AG04450 (cell line): Measurements from ENCODE around the gene KCP. TPM values are rescaled to one million over a fixed set of nuclear protein-coding genes. Genes with fewer than 3 reads are reported as not detected.

ENCODE experiments used
- CTCF ChIA-PET: fragments of 300-600, 350-600 bp; formaldehyde crosslinking; extraction: SDS; loops from one replicate; lab custom pipeline; 2022; ENCODE audit warnings: antibody characterized with exemption, inconsistent platforms; lab: Charles Lee
- POLR2A ChIA-PET: fragments of 350-600 bp; formaldehyde crosslinking; extraction: SDS; loops from one replicate; lab custom pipeline; 2021; ENCODE audit warnings: antibody characterized with exemption, inconsistent platforms; lab: Yijun Ruan, JAX
- DNase-seq: peaks from one replicate; pipeline ENCODE4 v3.0.0-alpha.2; 2011; ENCODE audit warnings: low read depth, low spot score
- H3K27ac ChIP-seq: one replicate; pipeline ENCODE4 v1.5.1; 2012; ENCODE audit warnings: low read depth, low read length, control low read depth
- H3K27me3 ChIP-seq: one replicate; pipeline ENCODE4 v1.6.0; 2012; ENCODE audit warnings: low read length; ENCODE audit not compliant: control insufficient read depth, insufficient read depth
- H3K4me3 ChIP-seq: 2 replicates; pipeline ENCODE4 v1.5.1; 2011; ENCODE audit warnings: mild to moderate bottlenecking, low read depth, low read length, control low read depth
- H3K9me3 ChIP-seq: 2 replicates; pipeline ENCODE4 v1.5.1; 2012; ENCODE audit warnings: low read length; ENCODE audit not compliant: control insufficient read depth, insufficient read depth
- CTCF ChIP-seq: IDR thresholded peaks from 2 replicates; pipeline ENCODE4 v1.5.1; 2011; ENCODE audit warnings: low read depth, low read length, control low read depth, inconsistent platforms
- polyA plus RNA-seq: library from polyadenylated mRNA; depleted of rRNA; stranded (reverse); fragments of >200 nt; gene quantifications from 2 replicates; pipeline ENCODE4 v1.2.3, GENCODE V29; 2011

Gene KCP
- polyA plus RNA-seq, 1 experiment = 0.04 TPM

GRCh38 chr7:128939075-128939860 lies 28.8 kb upstream of the KCP start:
- Histone ChIP-seq H3K9me3 (no peaks in the 10 kb centered on the region; the same call in 1 of the 2 replicates), H3K27me3 (peaks cover 66% of the 10 kb centered on the region), H3K4me3 (no peak overlapping the region), H3K27ac (no peak overlapping the region)
- no peak for TF ChIP-seq CTCF
- CTCF ChIA-PET = no interaction called here
- no peak for DNase-seq
- POLR2A ChIA-PET = interaction anchor here (0.7 kb wide), 1 partner anchor 1232 kb away, joined by 4 read pairs; no protein-coding TSS in a partner anchor

- TF ChIP-seq CTCF = no peak
- Histone ChIP-seq H3K27ac (no peak overlapping the region), H3K9me3 (no peaks in the 10 kb centered on the region; the same call in 1 of the 2 replicates), H3K4me3 (peak overlapping the region; percentile 42), H3K27me3 (peaks cover 66% of the 10 kb centered on the region)
- CTCF ChIA-PET = no interaction called here
- POLR2A ChIA-PET = no interaction called here
- DNase-seq = no peak
Observed at GRCh38 chr7:128938544-128939074, 28.1 kb upstream of the KCP start.

- ChIA-PET POLR2A (no interaction called here), CTCF (interaction anchor here (1.5 kb wide), 1 partner anchor 154 kb away, joined by 4 read pairs; no protein-coding TSS in a partner anchor)
- H3K4me3 ChIP-seq = peak within 1 kb of the TSS; percentile 42
- no peak within 1 kb of the TSS for H3K27ac ChIP-seq
- no peak for TF ChIP-seq CTCF
- peaks cover 66% of the 10 kb centered on the region for H3K27me3 ChIP-seq
- no peaks in the 10 kb centered on the region; the same call in 1 of the 2 replicates for H3K9me3 ChIP-seq
- no peak for DNase-seq
Observed at GRCh38 chr7:128937647-128938543, 27.4 kb upstream of the KCP start, which contains the start of gene IRF5. IRF5 (plus strand) TSS chr7:128937927; CDS start chr7:128942082, 4,155 bp downstream.

- H3K4me3 ChIP-seq = no peak overlapping the region
- no peak overlapping the region for H3K27ac ChIP-seq
- peaks cover 66% of the 10 kb centered on the region for H3K27me3 ChIP-seq
- CTCF ChIA-PET = interaction anchor here (1.5 kb wide), 1 partner anchor 154 kb away, joined by 4 read pairs; no protein-coding TSS in a partner anchor
- no peaks in the 10 kb centered on the region; the same call in 1 of the 2 replicates for H3K9me3 ChIP-seq
- DNase-seq = no peak
- POLR2A ChIA-PET = no interaction called here
- no peak for TF ChIP-seq CTCF
Observed at GRCh38 chr7:128937271-128937646, 26.8 kb upstream of the KCP start.
